ENCODE data around the gene PSMD1.

Gene PSMD1

GRCh38 chr2:231104115-231104713, 47.5 kb downstream of the PSMD1 start:
- in situ Hi-C loops (cut with MboI; ENCODE audit: low sequenced_read_pairs), result loop anchor here (10.0 kb wide), 1 partner anchor 341 kb away; no protein-coding TSS in a partner anchor

- in situ Hi-C loops (cut with MboI; ENCODE audit: low sequenced_read_pairs), result no loop called here
These were observed 53.9 kb downstream of the PSMD1 start for GRCh38 chr2:231110551-231110950.

GRCh38 chr2:231111987-231112386, 55.3 kb downstream of the PSMD1 start:
- in situ Hi-C loops (cut with MboI; ENCODE audit: low sequenced_read_pairs), result no loop called here

DNA sequence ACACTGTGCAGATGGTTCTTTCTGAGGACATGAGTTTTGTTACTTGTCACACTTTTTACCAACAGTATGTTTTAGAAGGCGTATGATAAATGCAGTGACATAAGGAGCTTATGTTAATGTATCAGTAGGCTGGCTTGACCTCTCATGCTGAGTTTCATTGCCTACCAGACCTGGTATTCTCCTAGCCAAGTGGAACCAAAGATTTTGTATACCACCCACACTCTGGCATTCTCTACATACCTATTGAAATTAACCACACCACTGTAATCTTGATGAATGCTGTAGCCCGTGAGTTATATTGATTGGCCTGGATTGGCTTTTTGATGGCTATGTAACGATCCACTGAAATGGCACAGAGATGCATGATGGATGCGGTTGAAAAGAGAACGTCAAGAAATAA, 56.8 kb downstream of the PSMD1 start:
- in situ Hi-C loops (cut with MboI; ENCODE audit: low sequenced_read_pairs), result no loop called here

GRCh38 chr2:231115651-231116050, 59.0 kb downstream of the PSMD1 start:
- in situ Hi-C loops (cut with MboI; ENCODE audit: low sequenced_read_pairs), result no loop called here

- in situ Hi-C loops (cut with MboI; ENCODE audit: low sequenced_read_pairs), result no loop called here
These were observed 60.5 kb downstream of the PSMD1 start for GRCh38 chr2:231117148-231117547.

DNA sequence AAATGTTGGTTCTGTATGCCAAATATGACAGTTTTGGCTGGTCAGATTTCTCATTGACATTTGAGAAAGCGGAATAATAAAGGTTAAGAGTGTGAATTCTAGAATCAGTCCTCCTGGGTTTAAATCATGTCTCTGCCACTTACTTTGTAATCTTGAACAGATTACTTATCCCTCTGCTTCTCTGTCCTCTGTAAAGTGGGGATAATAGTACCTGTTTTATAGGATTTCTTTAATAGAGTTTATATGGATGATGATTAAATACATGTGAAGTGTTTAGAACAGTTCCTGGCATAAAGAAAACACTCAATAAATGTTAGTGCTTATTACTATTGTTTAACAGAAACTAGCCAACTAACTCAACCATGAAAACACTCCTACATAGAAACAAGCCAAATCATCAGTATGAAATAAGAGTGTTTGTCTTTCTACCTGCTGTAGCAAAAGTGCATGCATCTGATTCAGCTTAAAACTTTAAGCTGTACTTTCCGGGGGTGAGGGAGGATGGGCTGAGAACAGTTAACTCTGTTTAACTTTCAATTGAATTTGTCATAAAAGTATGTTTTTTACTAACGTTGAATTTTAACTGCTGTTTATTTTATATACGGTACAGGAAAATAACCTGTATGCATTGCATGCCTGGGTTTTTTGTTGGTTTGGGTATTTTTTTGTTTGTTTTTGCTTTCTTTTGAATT, 61.4 kb downstream of the PSMD1 start:
- in situ Hi-C loops (cut with MboI; ENCODE audit: low sequenced_read_pairs), result no loop called here

DNA sequence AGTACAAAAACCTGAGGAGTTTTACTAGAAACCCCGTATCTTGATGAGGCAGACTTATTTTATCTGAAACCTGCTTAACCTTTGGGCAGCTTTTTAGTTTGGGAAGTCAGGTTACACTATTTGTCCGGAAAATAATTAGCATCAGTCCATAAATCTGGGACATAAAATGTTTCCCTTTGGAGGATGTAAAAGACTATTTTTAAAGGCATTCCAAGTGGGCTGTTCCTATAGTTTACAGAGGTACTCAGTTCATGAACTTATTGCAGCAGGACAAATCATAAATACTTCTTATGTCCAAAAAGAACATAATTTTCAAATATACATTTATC, 61.9 kb downstream of the PSMD1 start:
- in situ Hi-C loops (cut with MboI; ENCODE audit: low sequenced_read_pairs), result no loop called here

- in situ Hi-C loops (cut with MboI; ENCODE audit: low sequenced_read_pairs), result no loop called here
These were observed 66.8 kb downstream of the PSMD1 start for GRCh38 chr2:231123362-231123898.

DNA sequence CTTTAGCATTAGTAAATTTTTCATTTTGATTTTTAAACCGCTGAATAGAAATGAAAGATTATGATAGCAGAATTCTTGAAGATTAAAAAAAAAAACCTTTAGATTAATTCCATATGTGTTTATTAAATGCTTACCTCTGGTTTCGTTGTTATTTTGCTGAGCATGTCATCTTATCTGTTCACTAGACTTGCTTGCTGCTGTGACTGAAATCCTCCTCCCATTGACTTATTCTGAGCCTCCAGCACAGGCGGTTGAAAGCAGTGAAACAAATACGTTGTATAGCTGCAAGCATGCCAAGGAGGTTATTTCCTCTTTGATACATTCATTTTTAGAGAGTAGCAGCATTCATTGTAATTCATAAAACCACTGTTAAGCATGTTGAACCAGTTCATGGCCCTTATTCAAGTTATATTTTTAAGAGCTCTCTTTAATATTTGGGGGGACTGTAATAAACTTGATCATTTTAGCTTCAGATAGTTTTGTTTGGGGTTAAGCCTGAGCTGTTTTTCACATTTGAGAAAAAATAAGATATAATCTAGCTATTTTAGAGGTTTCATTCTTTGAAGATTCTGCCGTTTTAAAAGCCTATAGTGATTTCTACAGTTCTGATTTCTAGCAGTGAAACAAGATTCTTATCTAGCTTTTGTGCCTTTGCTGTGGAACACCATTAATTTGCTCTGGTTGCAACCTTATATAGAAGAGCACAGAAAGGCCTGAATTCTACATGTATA, 68.3 kb downstream of the PSMD1 start, which contains the start of gene HTR2B:
HTR2B (minus strand) TSS at position 205 of the 731 bp plus-strand sequence. CDS start 1,278 bp downstream, outside the sequence.
- in situ Hi-C loops (cut with MboI; ENCODE audit: low sequenced_read_pairs), result no loop called here

DNA sequence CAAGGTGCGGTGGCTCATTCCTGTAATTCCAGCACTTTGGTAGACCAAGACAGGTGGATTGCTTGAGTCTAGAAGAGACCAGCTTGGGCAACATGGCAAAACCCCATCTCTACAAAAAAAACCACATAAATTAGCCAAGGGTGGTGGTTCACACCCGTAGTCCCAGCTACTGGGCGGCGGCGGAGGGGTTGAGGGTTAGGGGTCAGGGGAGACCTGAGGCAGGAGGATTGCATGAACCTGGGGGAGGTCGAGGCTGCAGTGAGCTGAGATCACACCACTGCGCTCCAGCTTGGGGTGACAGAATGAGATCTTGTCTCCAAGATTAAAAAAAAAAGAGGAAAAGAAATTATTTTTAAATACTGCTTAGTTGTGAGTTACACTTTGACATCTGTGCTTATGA, 69.5 kb downstream of the PSMD1 start:
- in situ Hi-C loops (cut with MboI; ENCODE audit: low sequenced_read_pairs), result no loop called here

- in situ Hi-C loops (cut with MboI; ENCODE audit: low sequenced_read_pairs), result no loop called here
These were observed 70.8 kb downstream of the PSMD1 start for GRCh38 chr2:231127480-231127879.

DNA sequence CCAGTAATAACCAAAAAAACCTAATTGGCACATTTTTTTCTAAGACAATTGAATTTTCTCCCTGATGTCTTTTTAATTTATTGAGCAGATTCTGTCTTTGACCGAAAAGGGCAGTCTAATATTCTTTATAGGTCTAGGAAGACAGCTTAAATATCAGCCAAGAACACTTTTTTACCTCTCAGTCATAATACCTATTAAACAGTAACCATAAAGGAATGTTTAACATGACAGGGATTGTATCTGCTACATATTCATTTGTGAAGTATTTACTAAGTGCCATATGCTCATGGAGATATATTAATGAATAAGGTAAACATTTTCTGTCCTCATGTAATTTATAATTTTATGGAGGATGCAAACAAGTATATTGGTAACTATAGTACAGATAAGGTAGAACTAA, 71.3 kb downstream of the PSMD1 start:
- in situ Hi-C loops (cut with MboI; ENCODE audit: low sequenced_read_pairs), result no loop called here

- in situ Hi-C loops (cut with MboI; ENCODE audit: low sequenced_read_pairs), result no loop called here
These were observed 71.9 kb downstream of the PSMD1 start for GRCh38 chr2:231128541-231128940.

DNA sequence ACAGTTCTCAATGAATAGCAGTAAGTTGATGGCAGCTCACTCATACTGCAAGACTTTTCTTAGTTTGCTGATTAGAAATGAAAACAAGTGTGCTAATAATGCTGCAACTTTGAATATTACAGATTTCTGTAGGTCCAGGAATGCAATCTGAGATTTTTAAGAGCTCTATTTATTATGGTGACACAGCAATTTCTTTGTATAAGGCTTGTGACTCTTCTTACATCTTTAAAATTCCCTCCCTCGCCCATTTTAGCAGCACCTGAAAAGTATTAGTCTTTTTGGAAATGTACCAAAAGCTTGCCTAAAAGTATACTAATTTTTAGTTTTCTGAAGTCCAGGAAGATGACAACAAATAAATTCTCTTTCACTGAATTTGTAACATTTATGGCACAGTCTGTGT, 72.5 kb downstream of the PSMD1 start:
- in situ Hi-C loops (cut with MboI; ENCODE audit: low sequenced_read_pairs), result no loop called here

- in situ Hi-C loops (cut with MboI; ENCODE audit: low sequenced_read_pairs), result no loop called here
These were observed 73.8 kb downstream of the PSMD1 start for GRCh38 chr2:231130336-231131056.

DNA sequence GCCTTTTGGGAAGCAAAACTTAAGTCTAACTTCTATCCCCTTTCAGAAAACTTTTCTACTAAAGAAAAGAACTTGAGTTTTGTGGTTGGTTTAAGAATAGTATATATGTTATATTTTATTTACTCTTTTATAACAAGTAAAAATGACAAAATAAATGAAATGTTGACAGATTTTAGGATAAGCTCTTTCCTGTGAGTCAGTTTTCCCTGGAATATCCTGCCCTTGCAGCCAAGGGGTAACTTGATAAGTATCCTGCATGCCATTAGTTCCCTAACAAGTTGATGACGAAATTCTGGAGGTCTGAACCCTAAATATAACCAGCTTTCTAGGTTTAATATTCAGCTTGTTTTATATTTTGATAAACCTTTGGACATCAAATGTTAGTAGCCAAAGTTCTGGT, 75.5 kb downstream of the PSMD1 start:
- in situ Hi-C loops (cut with MboI; ENCODE audit: low sequenced_read_pairs), result no loop called here

GRCh38 chr2:231133365-231134099, 76.9 kb downstream of the PSMD1 start:
- in situ Hi-C loops (cut with MboI; ENCODE audit: low sequenced_read_pairs), result no loop called here

- in situ Hi-C loops (cut with MboI; ENCODE audit: low sequenced_read_pairs), result no loop called here
These were observed 78.4 kb downstream of the PSMD1 start for GRCh38 chr2:231134910-231135655.

GRCh38 chr2:231138699-231139098, 82.0 kb downstream of the PSMD1 start:
- in situ Hi-C loops (cut with MboI; ENCODE audit: low sequenced_read_pairs), result no loop called here
